GM12878 (cell line): ENCODE measurements around the gene PTPRS. TPM values are rescaled to one million over a fixed set of nuclear protein-coding genes. Genes with fewer than 3 reads are reported as not detected.
A peak's percentile ranks its signal among the peaks of the same experiment; 100 is the strongest.

Experiments
- ATAC-seq: fragments of 200-7000 bp; cut with Tn5 transposase; 3 replicates; pipeline ENCODE4 v1.9.1; 2020; ENCODE audit warnings: mild to moderate bottlenecking, moderate library complexity
- BruUV-seq: library from RNA; stranded (reverse); fragments of 400-500 nt; replicated peaks from 2 replicates; lab custom pipeline; 2021; lab: Mats Ljungman, UMichigan
- CTCF ChIA-PET: fragments of 300-600 bp; sonication (Branson Sonifier 250); formaldehyde crosslinking; extraction: SDS; loops from one replicate; lab custom pipeline; 2021; ENCODE audit warnings: inconsistent platforms; lab: Yijun Ruan, JAX
- POLR2A ChIA-PET: fragments of 350-600 bp; formaldehyde crosslinking; extraction: SDS; loops from one replicate; lab custom pipeline; 2021; ENCODE audit warnings: inconsistent platforms; lab: Charles Lee
- RAD21 ChIA-PET: fragments of 300-600 bp; sonication (Branson Sonifier 250); formaldehyde crosslinking; loops from one replicate; lab custom pipeline; 2023; ENCODE audit warnings: antibody characterized with exemption; ENCODE audit not compliant: unreplicated experiment; lab: Charles Lee
- SMC1A ChIA-PET: fragments of 300-600 bp; sonication (Branson Sonifier 250); formaldehyde crosslinking; loops from one replicate; lab custom pipeline; 2023; ENCODE audit not compliant: unreplicated experiment, uncharacterized antibody; lab: Charles Lee
- DNase-seq: peaks from one replicate; pipeline ENCODE4 v3.0.0-alpha.2; 2011; ENCODE audit warnings: low read depth, low spot score
- FAIRE-seq: peaks from 3 replicates; lab custom pipeline; 2011; peaks lifted over from hg19 to GRCh38; lab: Jason Lieb, UNC
- H2AFZ ChIP-seq: 2 replicates; pipeline ENCODE4 v1.6.0; 2011; ENCODE audit warnings: low read depth, low read length, control low read depth; ENCODE audit not compliant: control insufficient read depth
- H3K27ac ChIP-seq: 2 replicates; pipeline ENCODE4 v1.5.1; 2011; ENCODE audit warnings: control low read depth; ENCODE audit not compliant: control insufficient read depth, insufficient read depth
- H3K27me3 ChIP-seq, 2 experiments: replicated peaks in 1 of 2; 2 replicates each; pipeline versions ENCODE4 v1.6.0 to v1.6.1; 2011; ENCODE audit warnings: low read length in 1 of 2; ENCODE audit not compliant: control insufficient read depth in 2 of 2, insufficient read depth in 2 of 2
- H3K36me3 ChIP-seq, 2 experiments: 2 replicates each; pipeline ENCODE4 v1.5.1; 2011; ENCODE audit warnings: low read length in 1 of 2; ENCODE audit not compliant: control insufficient read depth in 2 of 2, insufficient read depth in 2 of 2
- H3K4me1 ChIP-seq: 2 replicates; pipeline ENCODE4 v1.6.1; 2011; ENCODE audit warnings: mild to moderate bottlenecking, low read length, moderate library complexity, mixed read lengths; ENCODE audit not compliant: control insufficient read depth, insufficient read depth
- H3K4me2 ChIP-seq: 2 replicates; pipeline ENCODE4 v1.6.0; 2011; ENCODE audit warnings: control low read depth; ENCODE audit not compliant: control insufficient read depth, insufficient read depth
- H3K4me3 ChIP-seq: fragments of 200-600 bp; sonication (generic); 2 replicates; pipeline ENCODE4 v1.5.1; 2016
- H3K79me2 ChIP-seq: 2 replicates; pipeline ENCODE4 v1.6.0; 2011; ENCODE audit warnings: low read length; ENCODE audit not compliant: control insufficient read depth, insufficient read depth
- H3K9ac ChIP-seq: 2 replicates; pipeline ENCODE4 v1.8.0; 2011; ENCODE audit warnings: low read length, control low read depth, mixed read lengths; ENCODE audit not compliant: control insufficient read depth, insufficient read depth
- H3K9me3 ChIP-seq: replicated peaks from 3 replicates; pipeline ENCODE4 v1.5.1; 2011; ENCODE audit warnings: mild to moderate bottlenecking, low read length; ENCODE audit not compliant: control insufficient read depth, insufficient read depth
- H4K20me1 ChIP-seq: 2 replicates; pipeline ENCODE4 v1.6.0; 2011; ENCODE audit not compliant: control insufficient read depth, insufficient read depth
- TARDBP ChIP-seq: IDR thresholded peaks from 2 replicates; pipeline ENCODE4 v1.6.1; 2016; ENCODE audit warnings: borderline replicate concordance
- ZBTB40 ChIP-seq: fragments of 450-650 bp; IDR thresholded peaks from 2 replicates; pipeline ENCODE4 v1.6.1; 2016; ENCODE audit warnings: mild to moderate bottlenecking, moderate library complexity, borderline replicate concordance
- WGBS: methylation state at CpG from one replicate; pipeline ENCODE4 v1.1.6; 2016; ENCODE audit warnings: low lambda C conversion rate; ENCODE audit not compliant: insufficient replicate concordance, insufficient coverage; ENCODE audit errors: missing lambda C conversion rate; 5-methylcytosine and 5-hydroxymethylcytosine counted together
- in situ Hi-C: fragments of 300-500 bp; cut with MboI; formaldehyde crosslinking; loops from 9 replicates; pipeline ENCODE4 v1.14.3; 2018; ENCODE audit warnings: mixed read lengths
- intact Hi-C: fragments of 100-400 bp; cut with micrococcal nuclease; formaldehyde crosslinking; loops from one replicate; pipeline ENCODE4 v1.14.2; 2022; ENCODE audit not compliant: unreplicated experiment
- polyA plus RNA-seq, 11 experiments: library from polyadenylated mRNA; depleted of rRNA in 4 of 11; unstranded in 6 of 11; stranded (reverse) in 5 of 11; fragments of >200 nt; fragmentation: Nextera tagmentation in 4 of 11; fragmentation: Illumina TruSeq in 1 of 11; extraction: Ambion mirVana in 4 of 11; extraction: Trizol in 1 of 11; gene quantifications; 1 replicate in 1 of 11; 2 replicates in 10 of 11; pipeline versions ENCODE4 v1.2.1 to v1.2.3, GENCODE V29; 2011 to 2016; ENCODE audit warnings: inconsistent platforms in 2 of 11, missing spikeins in 2 of 11, low read depth in 1 of 11
- total RNA-seq, 4 experiments: library from RNA; depleted of rRNA in 3 of 4; stranded (reverse); fragments of >200 nt in 3 of 4; fragmentation: Illumina TruSeq in 1 of 4; extraction: Trizol in 1 of 4; gene quantifications; 2 replicates each; pipeline versions ENCODE4 v1.2.1 to v1.2.3, GENCODE V29; 2013 to 2021

PTPRS gene
- total and polyA plus RNA-seq, 10 of the 15 experiments (the other 5 are each of a cell fraction or from before 2014, with no cell fraction given): 0.09 to 32.1 (median 0.71) TPM

DNA sequence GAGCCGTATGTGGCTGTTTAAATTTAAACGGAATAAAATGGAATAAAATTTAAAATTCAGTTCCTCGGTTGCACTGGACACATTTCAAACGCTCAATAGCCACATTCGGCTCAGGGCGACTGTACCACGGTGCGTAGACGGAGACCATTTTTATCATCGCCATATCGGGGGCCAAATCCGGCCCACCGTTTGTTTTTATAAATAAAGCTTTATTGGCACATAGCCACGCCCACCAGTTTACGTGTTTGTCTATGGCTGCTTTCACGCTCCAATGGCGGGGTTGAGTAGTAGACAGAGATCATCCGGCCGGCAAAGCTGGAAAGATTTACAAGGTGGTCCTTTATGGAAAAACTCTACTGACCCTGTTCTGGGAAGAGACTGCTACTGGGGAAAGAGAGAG is 33.0 kb downstream of the PTPRS start:
- TF ChIP-seq ZBTB40: peak; percentile 82
- TF ChIP-seq TARDBP: no peak
- Histone ChIP-seq H3K9ac (no peak overlapping the region), H3K4me2 (no peak overlapping the region), H3K36me3 (no peaks in the 10 kb centered on the region; a peak in 1 of 4 replicates), H3K9me3 (no peaks in the 10 kb centered on the region; the same call in 2 of the 3 replicates), H2AFZ (no peak overlapping the region), H3K79me2 (no peaks in the 10 kb centered on the region), H3K4me3 (no peak overlapping the region), H3K27ac (no peak overlapping the region), H3K4me1 (no peaks in the 10 kb centered on the region), H3K27me3 (no peaks in the 10 kb centered on the region), H4K20me1 (no peaks in the 10 kb centered on the region)
- FAIRE-seq (no peak), DNase-seq (no peak), ATAC-seq (no peak)
- RAD21 ChIA-PET: no interaction called here
- in situ Hi-C loops: no loop called here
- CTCF ChIA-PET: no interaction called here
- WGBS: 72% methylated on average over 19 of the region's 19 CpGs
- POLR2A ChIA-PET: interaction anchor here (0.6 kb wide), 1 partner anchor 81 kb away, joined by 3 read pairs; no protein-coding TSS in a partner anchor
- BruUV-seq: no TSS peak
- SMC1A ChIA-PET: no interaction called here
- intact Hi-C loops: no loop called here
